Measurements from ENCODE around the gene RPP25. TPM values are rescaled to one million over a fixed set of nuclear protein-coding genes. Genes with fewer than 3 reads are reported as not detected.

The RPP25 gene
- total and polyA plus RNA-seq, 11 donors, result 1.1 to 5.8 (median 2.1) TPM

DNA sequence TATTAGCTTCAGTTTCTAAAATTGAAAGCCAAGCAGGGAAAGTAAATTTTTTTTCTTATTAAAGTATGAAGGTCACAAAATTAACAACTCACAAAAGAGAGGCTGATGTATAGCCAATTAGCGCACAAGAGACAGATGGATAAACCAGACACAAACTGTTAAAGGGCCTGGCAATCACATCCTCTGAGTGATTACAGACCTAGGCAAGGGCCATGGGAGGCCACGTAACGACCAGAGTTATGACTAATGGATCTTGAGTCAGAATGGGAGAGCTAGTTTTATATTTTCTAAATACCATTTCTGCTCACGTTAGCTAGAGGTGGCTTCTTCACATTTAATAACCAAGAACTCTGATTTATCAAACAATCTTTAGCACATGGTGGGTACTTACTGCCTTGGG is 21.0 kb upstream of the RPP25 start:
- Histone ChIP-seq H3K4me3 (no peak overlapping the region), H3K9me3 (no peaks in the 10 kb centered on the region)
- 43 to 62% (median 53%) methylated on average over 4 of the region's 4 CpGs for WGBS, 4 donors

DNA sequence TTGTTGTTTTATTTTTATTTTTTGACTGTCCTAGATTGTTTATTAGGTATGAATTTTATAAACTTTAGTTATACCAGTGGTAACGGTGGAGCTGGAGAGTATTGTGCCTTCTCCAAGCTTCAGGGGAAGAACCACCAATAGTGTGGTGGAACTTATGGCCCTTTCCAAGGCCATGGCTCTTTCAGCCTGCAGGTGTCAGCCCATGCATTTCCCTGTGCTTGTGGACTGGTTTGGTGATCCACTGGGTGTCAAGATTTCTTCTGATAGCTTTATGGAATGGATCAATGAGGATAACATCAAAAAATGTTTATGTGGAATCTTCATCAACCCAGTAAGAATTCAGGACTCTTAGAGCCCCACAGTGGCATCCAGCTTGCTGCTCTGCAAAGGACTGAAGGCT is 19.6 kb upstream of the RPP25 start:
- Histone ChIP-seq H3K4me1 (no peaks in the 10 kb centered on the region), H3K36me3 (no peaks in the 10 kb centered on the region), H3K9me3 (no peaks in the 10 kb centered on the region), H3K4me3 (no peak overlapping the region), H3K27me3 (no peaks in the 10 kb centered on the region), H3K27ac (no peak overlapping the region)
- DNase-seq, result no peak
- TF ChIP-seq POLR2A (IDR thresholded peaks at IDR 0.05), result no peak
- TF ChIP-seq, protein P1, sequence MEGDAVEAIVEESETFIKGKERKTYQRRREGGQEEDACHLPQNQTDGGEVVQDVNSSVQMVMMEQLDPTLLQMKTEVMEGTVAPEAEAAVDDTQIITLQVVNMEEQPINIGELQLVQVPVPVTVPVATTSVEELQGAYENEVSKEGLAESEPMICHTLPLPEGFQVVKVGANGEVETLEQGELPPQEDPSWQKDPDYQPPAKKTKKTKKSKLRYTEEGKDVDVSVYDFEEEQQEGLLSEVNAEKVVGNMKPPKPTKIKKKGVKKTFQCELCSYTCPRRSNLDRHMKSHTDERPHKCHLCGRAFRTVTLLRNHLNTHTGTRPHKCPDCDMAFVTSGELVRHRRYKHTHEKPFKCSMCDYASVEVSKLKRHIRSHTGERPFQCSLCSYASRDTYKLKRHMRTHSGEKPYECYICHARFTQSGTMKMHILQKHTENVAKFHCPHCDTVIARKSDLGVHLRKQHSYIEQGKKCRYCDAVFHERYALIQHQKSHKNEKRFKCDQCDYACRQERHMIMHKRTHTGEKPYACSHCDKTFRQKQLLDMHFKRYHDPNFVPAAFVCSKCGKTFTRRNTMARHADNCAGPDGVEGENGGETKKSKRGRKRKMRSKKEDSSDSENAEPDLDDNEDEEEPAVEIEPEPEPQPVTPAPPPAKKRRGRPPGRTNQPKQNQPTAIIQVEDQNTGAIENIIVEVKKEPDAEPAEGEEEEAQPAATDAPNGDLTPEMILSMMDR (IDR thresholded peaks at IDR 0.05), result no peak
- 81 to 90% (median 85%) methylated on average over 1 of the region's 1 CpG for whole genome bisulfite sequencing, 4 donors
- ATAC-seq, result no peak
- intact Hi-C loops (cut with DNase I), result no loop called here

More for the DNA sequence above, 21.0 kb upstream of the RPP25 start:
- ATAC-seq (no peak), DNase-seq (no peak)
- H3K36me3 ChIP-seq, result no peaks in the 10 kb centered on the region
- no peaks in the 10 kb centered on the region for H3K4me1 ChIP-seq
- no peak overlapping the region for H3K27ac ChIP-seq
- no peaks in the 10 kb centered on the region for H3K27me3 ChIP-seq
- TF ChIP-seq POLR2A (IDR thresholded peaks at IDR 0.05), result no peak
- TF ChIP-seq, protein P1 (IDR thresholded peaks at IDR 0.05), result no peak
- intact Hi-C loops (cut with DNase I), result no loop called here

DNA sequence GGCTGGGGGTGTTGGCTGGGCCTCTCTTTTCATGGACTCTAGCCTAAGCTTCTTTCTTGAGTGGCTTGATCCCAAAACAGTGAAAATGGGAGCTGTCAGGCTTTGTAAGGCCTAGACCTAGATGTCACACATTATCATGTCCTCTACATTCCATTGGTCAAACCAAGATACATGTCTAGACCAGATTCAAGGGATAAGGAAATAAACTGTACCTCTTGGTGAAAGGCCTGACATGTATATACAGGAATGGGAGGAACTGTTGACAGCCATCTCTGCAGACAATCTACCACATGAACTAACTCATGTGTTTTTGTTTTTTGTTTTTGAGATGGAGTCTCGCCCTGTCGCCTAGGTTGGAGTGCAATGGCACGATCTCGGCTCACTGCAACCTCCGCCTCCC is 11.1 kb upstream of the RPP25 start:
- whole genome bisulfite sequencing, 4 donors, result 80 to 99% (median 89%) methylated on average over 5 of the region's 5 CpGs
- Histone ChIP-seq H3K27me3 (no peaks in the 10 kb centered on the region), H3K4me3 (no peak overlapping the region), H3K4me1 (peaks cover 0 to 15% (median 2%) of the 10 kb centered on the region in 12 donors), H3K36me3 (no peaks in the 10 kb centered on the region), H3K27ac (no peak overlapping the region), H3K9me3 (no peaks in the 10 kb centered on the region)
- TF ChIP-seq, protein P1 (IDR thresholded peaks at IDR 0.05), result no peak
- no peak for TF ChIP-seq POLR2A (IDR thresholded peaks at IDR 0.05)
- no peak for DNase-seq
- ATAC-seq, result no peak
- intact Hi-C loops (cut with DNase I), result no loop called here

DNA sequence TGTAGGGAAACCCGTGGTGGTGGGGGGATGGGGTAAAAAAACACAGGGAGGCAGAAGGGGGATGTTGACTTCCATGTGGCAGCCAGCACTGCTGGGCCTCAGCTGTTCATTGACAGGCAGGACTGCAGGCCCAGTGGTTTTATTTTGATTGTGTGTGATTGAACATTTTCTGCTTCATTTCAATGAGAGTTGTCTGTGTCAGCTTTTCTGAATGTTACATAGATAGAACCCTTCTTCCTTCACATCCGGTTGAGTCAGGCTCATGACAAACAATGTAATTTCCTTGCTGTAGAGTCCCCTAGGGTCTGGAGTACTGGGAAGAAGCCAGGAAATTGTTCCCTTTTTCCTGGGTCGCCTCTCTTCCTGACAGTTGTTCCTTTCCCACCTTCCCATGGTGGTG is 8.2 kb upstream of the RPP25 start:
- Histone ChIP-seq H3K36me3 (no peaks in the 10 kb centered on the region), H3K4me3 (no peak overlapping the region), H3K27ac (peak overlapping the region in 4 of 12 donors; percentile 30 to 58 (median 35)), H3K9me3 (no peaks in the 10 kb centered on the region), H3K27me3 (peaks cover 0 to 2% (median 0%) of the 10 kb centered on the region in 9 donors), H3K4me1 (peaks cover 0 to 17% (median 2%) of the 10 kb centered on the region in 12 donors)
- DNase-seq, result no peak
- WGBS, 4 donors, result 9 to 24% (median 20%) methylated on average over 3 of the region's 3 CpGs
- TF ChIP-seq POLR2A (IDR thresholded peaks at IDR 0.05), result no peak
- TF ChIP-seq, protein P1 (IDR thresholded peaks at IDR 0.05), result no peak
- ATAC-seq, result peak in 3 of 4 donors; percentile 27 to 73 (median 28)
- intact Hi-C loops (cut with DNase I), result no loop called here

All from heart left ventricle (tissue), 16 donors.